Measurements from ENCODE around the gene LGALS16.

The LGALS16 gene

GRCh38 chr19:39641773-39642172 is 13.9 kb upstream of the LGALS16 start:
- no peak for TF ChIP-seq TAF1 (IDR thresholded peaks at IDR 0.05; ENCODE audit: low read depth)
- TF ChIP-seq CEBPB (IDR thresholded peaks at IDR 0.05) = no peak
- TF ChIP-seq YY1 (IDR thresholded peaks at IDR 0.05; ENCODE audit: low read depth) = no peak
- no peak for TF ChIP-seq REST (IDR thresholded peaks at IDR 0.05; ENCODE audit: low read depth)
- TF ChIP-seq TEAD4 (IDR thresholded peaks at IDR 0.05) = no peak
- TF ChIP-seq FOXM1 (IDR thresholded peaks at IDR 0.05; ENCODE audit: borderline replicate concordance, low read depth) = no peak
- TF ChIP-seq NFIC (IDR thresholded peaks at IDR 0.05) = no peak
- TF ChIP-seq EP300 (IDR thresholded peaks at IDR 0.05; ENCODE audit: borderline replicate concordance) = no peak
- no peak for TF ChIP-seq USF1 (IDR thresholded peaks at IDR 0.05)
- no peak for TF ChIP-seq RAD21 (IDR thresholded peaks at IDR 0.05; ENCODE audit: low read depth)
- TF ChIP-seq ZBTB7A (IDR thresholded peaks at IDR 0.05; ENCODE audit: low read depth) = no peak
- no peak for TF ChIP-seq EGR1 (IDR thresholded peaks at IDR 0.05)
- no peak for TF ChIP-seq CREB1 (IDR thresholded peaks at IDR 0.05; ENCODE audit: low read depth)
- no peak for TF ChIP-seq MAX (IDR thresholded peaks at IDR 0.05)
- no peak for TF ChIP-seq TCF12 (IDR thresholded peaks at IDR 0.05; ENCODE audit: low read depth)

- TF ChIP-seq TAF1 (IDR thresholded peaks at IDR 0.05; ENCODE audit: low read depth) = no peak
- no peak for TF ChIP-seq EP300 (IDR thresholded peaks at IDR 0.05; ENCODE audit: borderline replicate concordance)
- no peak for TF ChIP-seq TEAD4 (IDR thresholded peaks at IDR 0.05)
- no peak for TF ChIP-seq FOXM1 (IDR thresholded peaks at IDR 0.05; ENCODE audit: borderline replicate concordance, low read depth)
- TF ChIP-seq CEBPB (IDR thresholded peaks at IDR 0.05) = no peak
- no peak for TF ChIP-seq TCF12 (IDR thresholded peaks at IDR 0.05; ENCODE audit: low read depth)
- TF ChIP-seq YY1 (IDR thresholded peaks at IDR 0.05; ENCODE audit: low read depth) = no peak
- TF ChIP-seq REST (IDR thresholded peaks at IDR 0.05; ENCODE audit: low read depth) = no peak
- no peak for TF ChIP-seq NFIC (IDR thresholded peaks at IDR 0.05)
- no peak for TF ChIP-seq EGR1 (IDR thresholded peaks at IDR 0.05)
- TF ChIP-seq CREB1 (IDR thresholded peaks at IDR 0.05; ENCODE audit: low read depth) = no peak
- no peak for TF ChIP-seq MAX (IDR thresholded peaks at IDR 0.05)
These were observed 12.1 kb upstream of the LGALS16 start for GRCh38 chr19:39643591-39643990.

GRCh38 chr19:39645800-39646411 is 9.8 kb upstream of the LGALS16 start:
- no peak for TF ChIP-seq EP300 (IDR thresholded peaks at IDR 0.05; ENCODE audit: borderline replicate concordance)
- TF ChIP-seq EGR1 (IDR thresholded peaks at IDR 0.05) = no peak
- TF ChIP-seq YY1 (IDR thresholded peaks at IDR 0.05; ENCODE audit: low read depth) = no peak
- no peak for TF ChIP-seq TEAD4 (IDR thresholded peaks at IDR 0.05)
- peak; percentile 97 for TF ChIP-seq REST (IDR thresholded peaks at IDR 0.05; ENCODE audit: low read depth)

- TF ChIP-seq REST (IDR thresholded peaks at IDR 0.05; ENCODE audit: low read depth) (peak; percentile 60; the same call in 1 of the 2 replicates), NFIC (IDR thresholded peaks at IDR 0.05) (no peak)
These were observed 7.8 kb upstream of the LGALS16 start for GRCh38 chr19:39647918-39648317.
